Effector memory CD4-positive, alpha-beta T cell (primary cell): Measurements from ENCODE around the gene SLC22A23.

ENCODE experiments used
- DNase-seq, 3 donors: peaks; one replicate each; pipeline ENCODE4 v3.0.0-alpha.2; 2020
- H3K27ac ChIP-seq: 2 replicates; pipeline ENCODE4 v1.7.0; 2013; ENCODE audit warnings: mild to moderate bottlenecking, low read length, moderate library complexity; ENCODE audit not compliant: insufficient read depth, poor library complexity, severe bottlenecking
- H3K27me3 ChIP-seq: replicated peaks from 2 replicates; pipeline ENCODE4 v1.7.0; 2013; ENCODE audit warnings: mild to moderate bottlenecking, low read length; ENCODE audit not compliant: insufficient read depth, control insufficient read depth, poor library complexity, severe bottlenecking
- H3K36me3 ChIP-seq: 2 replicates; pipeline ENCODE4 v1.7.0; 2013; ENCODE audit warnings: mild to moderate bottlenecking, low read length, moderate library complexity; ENCODE audit not compliant: control insufficient read depth, insufficient read depth
- H3K4me1 ChIP-seq: 2 replicates; pipeline ENCODE4 v1.7.0; 2013; ENCODE audit warnings: low read length, mild to moderate bottlenecking; ENCODE audit not compliant: control insufficient read depth, insufficient read depth, poor library complexity, severe bottlenecking
- H3K4me3 ChIP-seq: 2 replicates; pipeline ENCODE4 v1.7.0; 2013; ENCODE audit warnings: low read length, low read depth, mild to moderate bottlenecking; ENCODE audit not compliant: insufficient read depth, poor library complexity, severe bottlenecking
- H3K9me3 ChIP-seq: 2 replicates; pipeline ENCODE4 v1.7.0; 2013; ENCODE audit warnings: mild to moderate bottlenecking, low read length, moderate library complexity; ENCODE audit not compliant: control insufficient read depth

The SLC22A23 gene

DNA sequence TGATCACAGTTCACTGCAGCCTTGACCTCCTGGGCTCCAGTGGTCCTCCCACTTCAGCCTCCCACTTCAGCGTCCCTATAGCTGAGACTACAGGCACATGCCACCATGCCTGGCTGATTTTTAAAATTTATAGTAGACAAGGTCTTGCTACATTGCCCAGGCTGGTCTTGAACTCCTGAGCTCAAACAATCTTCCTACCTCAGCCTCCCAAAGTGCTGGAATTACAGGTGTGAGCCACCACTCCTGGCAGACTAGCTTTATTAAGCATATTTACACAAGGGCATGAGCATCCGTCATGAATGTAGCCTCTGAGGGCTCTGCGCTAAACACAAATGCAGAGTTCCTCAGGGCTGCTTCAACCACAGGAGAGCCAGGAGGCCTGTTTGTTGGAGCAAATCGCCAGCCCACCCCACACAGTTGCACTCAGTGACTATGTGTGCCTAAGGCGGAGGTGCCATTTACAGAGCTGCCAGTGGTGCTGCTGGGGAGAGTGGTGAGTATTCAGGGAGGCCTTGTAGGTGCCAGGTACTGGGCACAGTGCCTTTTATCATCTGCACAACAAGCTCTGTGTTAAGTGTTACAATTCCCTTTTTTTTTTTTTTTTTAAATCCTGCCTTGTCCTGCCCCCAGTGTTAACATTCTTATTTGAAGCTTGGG lies 119.9 kb downstream of the SLC22A23 start:
- H3K27me3 ChIP-seq, result no peaks in the 10 kb centered on the region
- no peak for DNase-seq
- H3K4me3 ChIP-seq, result no peak overlapping the region
- no peak overlapping the region for H3K27ac ChIP-seq
- no peaks in the 10 kb centered on the region for H3K4me1 ChIP-seq
- H3K36me3 ChIP-seq, result no peaks in the 10 kb centered on the region
- H3K9me3 ChIP-seq, result no peaks in the 10 kb centered on the region

DNA sequence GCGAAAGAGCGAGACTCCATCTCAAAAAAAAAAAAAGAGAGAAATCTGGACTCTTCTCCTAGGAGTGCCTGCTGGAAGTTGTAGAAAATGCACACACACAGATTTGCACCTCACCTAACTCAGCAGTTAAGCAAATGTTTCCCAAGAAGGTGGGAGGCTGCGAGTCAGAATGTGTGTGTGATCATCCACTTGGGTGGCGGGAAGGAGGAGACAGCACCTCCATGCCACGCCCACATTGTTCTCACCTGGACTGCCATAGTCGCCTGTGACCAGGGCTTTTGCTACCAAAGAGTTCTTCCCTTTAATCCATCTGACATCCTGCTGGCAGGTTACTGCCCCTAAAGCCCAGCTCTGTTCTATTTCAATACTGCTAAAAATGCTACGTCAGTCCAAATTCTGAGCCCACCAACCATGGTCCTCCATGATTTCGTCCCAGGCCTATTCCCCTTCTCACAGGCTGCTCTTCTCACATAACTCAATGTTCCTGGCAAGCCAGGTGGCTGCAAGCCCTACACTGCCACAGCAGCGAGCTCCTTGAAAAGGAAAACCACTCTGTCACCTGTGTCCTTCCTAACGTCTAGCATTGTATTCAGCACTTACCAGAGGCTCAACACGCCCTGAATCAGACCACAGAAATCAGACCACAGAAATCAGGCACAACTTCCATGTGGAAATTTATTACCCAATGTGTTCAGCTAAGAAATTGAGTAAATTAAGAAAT lies 120.6 kb downstream of the SLC22A23 start:
- no peaks in the 10 kb centered on the region for H3K9me3 ChIP-seq
- no peak overlapping the region for H3K27ac ChIP-seq
- DNase-seq, result no peak
- no peaks in the 10 kb centered on the region for H3K27me3 ChIP-seq
- no peak overlapping the region for H3K4me3 ChIP-seq
- no peaks in the 10 kb centered on the region for H3K36me3 ChIP-seq
- H3K4me1 ChIP-seq, result no peaks in the 10 kb centered on the region

DNA sequence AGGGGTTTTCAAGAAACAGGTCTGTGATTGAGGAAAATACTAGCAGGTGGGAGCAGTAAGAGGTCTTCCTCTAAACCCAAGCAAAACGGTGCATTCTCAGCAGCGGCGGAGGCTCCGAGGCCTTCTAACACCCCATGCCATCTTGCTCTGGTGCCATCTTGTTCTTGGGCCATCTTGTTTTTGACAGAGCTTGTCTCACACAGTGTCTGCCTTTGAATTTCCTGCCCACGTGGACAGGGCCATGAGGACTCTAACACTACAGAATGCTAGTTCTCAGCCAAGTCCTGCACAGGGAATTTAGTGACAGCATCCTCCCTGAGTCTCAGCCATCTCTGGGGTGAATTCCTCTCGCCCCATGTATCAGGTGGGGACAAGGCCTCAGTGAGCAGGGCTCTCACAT lies 121.7 kb downstream of the SLC22A23 start:
- H3K9me3 ChIP-seq, result no peaks in the 10 kb centered on the region
- DNase-seq, result no peak
- H3K27ac ChIP-seq, result no peak overlapping the region
- H3K36me3 ChIP-seq, result no peaks in the 10 kb centered on the region
- H3K4me3 ChIP-seq, result no peak overlapping the region
- no peaks in the 10 kb centered on the region for H3K27me3 ChIP-seq
- H3K4me1 ChIP-seq, result no peaks in the 10 kb centered on the region

DNA sequence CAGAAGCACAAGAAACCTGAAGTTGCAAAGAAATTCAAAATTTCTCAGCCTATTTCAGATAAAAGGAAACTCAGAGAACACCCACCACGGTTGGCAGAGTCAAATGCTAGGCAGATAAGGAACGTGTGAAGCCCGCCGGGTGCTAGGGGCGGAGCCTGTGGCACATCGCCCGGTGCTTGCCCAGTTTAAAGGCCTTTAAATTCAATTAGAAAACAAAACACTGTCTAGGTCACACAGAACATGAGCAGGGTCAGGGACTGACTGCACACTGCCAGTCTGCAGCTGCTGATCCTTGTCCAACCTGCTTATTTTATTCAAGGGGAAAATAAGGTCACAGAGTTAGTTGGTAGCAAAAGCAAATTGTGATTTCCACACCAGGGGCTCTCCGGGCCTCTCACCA lies 122.3 kb downstream of the SLC22A23 start:
- Histone ChIP-seq H3K9me3 (no peaks in the 10 kb centered on the region), H3K27me3 (no peaks in the 10 kb centered on the region), H3K27ac (no peak overlapping the region), H3K36me3 (no peaks in the 10 kb centered on the region), H3K4me1 (no peaks in the 10 kb centered on the region), H3K4me3 (no peak overlapping the region)
- DNase-seq, result no peak

DNA sequence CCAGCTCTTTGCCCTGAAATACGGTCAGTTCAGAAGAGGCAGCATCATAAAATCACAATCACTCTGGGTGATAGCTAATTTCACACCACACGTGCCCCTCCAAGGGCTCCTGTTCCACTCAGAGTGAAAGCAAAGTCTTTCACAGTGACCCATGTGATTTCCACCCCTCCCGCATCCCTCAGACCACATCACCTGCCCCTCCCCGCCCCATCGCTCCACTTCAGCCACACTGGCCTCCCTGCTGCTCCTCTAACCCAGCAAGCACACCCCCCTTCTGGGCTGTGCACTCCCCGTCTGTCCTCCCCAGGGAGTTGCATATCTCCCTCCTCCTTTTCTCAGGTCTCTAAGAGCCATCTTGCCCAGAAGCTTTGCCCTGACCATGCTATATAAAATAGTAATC lies 123.6 kb downstream of the SLC22A23 start:
- H3K27ac ChIP-seq, result no peak overlapping the region
- H3K4me1 ChIP-seq, result no peaks in the 10 kb centered on the region
- no peaks in the 10 kb centered on the region for H3K36me3 ChIP-seq
- no peaks in the 10 kb centered on the region for H3K9me3 ChIP-seq
- no peak overlapping the region for H3K4me3 ChIP-seq
- H3K27me3 ChIP-seq, result no peaks in the 10 kb centered on the region
- DNase-seq, result no peak

DNA sequence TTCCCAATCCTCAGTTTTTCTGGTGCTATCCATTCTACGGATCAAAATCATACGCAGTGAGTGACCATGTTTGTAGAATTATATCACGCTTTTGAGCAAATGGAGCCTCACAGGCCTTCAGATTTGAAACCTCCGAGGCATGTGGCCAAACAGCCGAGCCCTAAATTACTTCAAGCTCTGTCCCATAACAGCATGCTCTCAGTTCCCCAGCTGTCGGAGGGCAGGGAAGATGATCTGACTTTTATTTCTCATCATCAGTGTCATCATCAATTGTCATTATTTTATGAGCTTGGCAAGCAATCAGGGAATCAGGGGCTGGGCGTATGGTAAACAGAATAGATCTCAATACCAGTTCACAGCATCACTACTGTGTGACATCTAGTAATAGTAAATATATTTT lies 124.9 kb downstream of the SLC22A23 start:
- DNase-seq, result no peak
- Histone ChIP-seq H3K36me3 (no peaks in the 10 kb centered on the region), H3K27ac (no peak overlapping the region), H3K4me3 (no peak overlapping the region), H3K4me1 (no peaks in the 10 kb centered on the region), H3K27me3 (no peaks in the 10 kb centered on the region), H3K9me3 (no peaks in the 10 kb centered on the region)

DNA sequence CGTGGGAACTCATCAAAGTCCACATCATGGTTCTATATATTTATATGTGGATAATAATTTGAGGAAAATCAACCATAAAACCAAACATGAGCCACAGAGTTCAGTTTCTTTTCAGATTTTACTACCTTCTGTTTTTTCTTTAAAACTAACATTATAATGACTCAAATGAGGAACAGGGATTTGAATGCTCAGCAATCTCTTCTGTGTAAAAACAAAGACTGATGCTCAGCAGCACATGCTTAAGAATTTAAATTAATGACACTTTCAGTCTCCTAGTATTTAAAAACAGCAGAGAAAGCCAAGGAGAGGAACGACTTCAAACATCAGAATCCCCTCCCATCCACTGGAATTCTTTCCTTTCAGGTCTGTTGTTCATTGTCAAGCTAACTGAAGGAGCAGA lies 125.4 kb downstream of the SLC22A23 start:
- Histone ChIP-seq H3K27ac (no peak overlapping the region), H3K4me1 (no peaks in the 10 kb centered on the region), H3K27me3 (no peaks in the 10 kb centered on the region), H3K36me3 (no peaks in the 10 kb centered on the region), H3K9me3 (no peaks in the 10 kb centered on the region), H3K4me3 (no peak overlapping the region)
- DNase-seq, result no peak

DNA sequence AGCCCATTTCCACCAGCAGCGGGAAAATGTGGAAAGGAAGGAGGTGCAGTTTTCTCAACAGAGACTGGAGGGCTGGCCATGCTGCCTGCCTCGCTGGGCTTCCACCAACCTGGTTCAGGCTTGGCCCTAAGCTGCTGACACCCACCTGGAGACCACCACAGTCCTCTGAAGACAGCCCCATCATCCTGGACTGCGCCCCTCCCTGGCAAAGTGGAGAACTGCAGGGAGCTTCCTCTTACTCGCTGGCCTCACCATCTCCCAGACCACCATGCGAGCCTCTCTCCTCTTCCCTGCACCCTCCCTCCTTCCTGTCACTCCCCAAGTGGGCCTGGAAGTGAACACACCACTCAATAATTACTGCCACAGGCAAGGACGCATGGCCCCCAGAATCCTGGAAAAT lies 126.7 kb downstream of the SLC22A23 start:
- no peaks in the 10 kb centered on the region for H3K9me3 ChIP-seq
- no peak overlapping the region for H3K4me3 ChIP-seq
- no peaks in the 10 kb centered on the region for H3K4me1 ChIP-seq
- no peak for DNase-seq
- H3K36me3 ChIP-seq, result no peaks in the 10 kb centered on the region
- no peak overlapping the region for H3K27ac ChIP-seq
- H3K27me3 ChIP-seq, result no peaks in the 10 kb centered on the region

DNA sequence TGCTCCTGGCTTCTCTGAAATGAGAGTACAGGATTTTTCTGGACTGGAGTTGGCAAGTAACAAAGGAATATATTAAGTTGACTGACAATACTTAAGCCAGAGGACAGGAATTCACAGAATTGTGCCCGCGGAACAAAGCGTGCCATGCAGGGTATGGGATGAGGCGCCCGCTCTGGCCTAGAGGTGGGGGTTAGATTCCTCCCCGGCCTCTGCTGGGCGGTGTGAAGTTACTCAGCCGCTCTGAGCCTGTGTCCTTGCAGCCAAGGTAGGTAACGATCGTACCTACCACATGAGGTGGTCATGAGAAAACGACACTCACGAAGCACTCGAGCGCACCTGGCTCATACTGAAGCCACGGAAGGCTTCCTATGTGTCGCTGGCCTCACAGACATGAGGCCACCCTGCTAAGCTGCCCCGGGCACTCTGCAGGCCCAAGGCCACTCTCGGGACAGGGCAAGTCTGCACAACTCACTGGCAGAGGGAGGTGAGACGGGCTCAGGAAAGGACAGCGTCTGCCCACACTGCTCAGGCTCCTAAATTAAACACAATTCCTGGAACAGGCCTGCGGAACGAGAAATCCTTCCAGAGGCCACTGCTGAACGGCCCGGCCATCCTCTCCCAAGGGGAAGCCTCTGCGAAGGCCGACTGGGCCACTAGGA lies 127.3 kb downstream of the SLC22A23 start:
- Histone ChIP-seq H3K27ac (no peak overlapping the region), H3K4me3 (no peak overlapping the region), H3K4me1 (no peaks in the 10 kb centered on the region), H3K36me3 (no peaks in the 10 kb centered on the region), H3K9me3 (no peaks in the 10 kb centered on the region), H3K27me3 (no peaks in the 10 kb centered on the region)
- no peak for DNase-seq

DNA sequence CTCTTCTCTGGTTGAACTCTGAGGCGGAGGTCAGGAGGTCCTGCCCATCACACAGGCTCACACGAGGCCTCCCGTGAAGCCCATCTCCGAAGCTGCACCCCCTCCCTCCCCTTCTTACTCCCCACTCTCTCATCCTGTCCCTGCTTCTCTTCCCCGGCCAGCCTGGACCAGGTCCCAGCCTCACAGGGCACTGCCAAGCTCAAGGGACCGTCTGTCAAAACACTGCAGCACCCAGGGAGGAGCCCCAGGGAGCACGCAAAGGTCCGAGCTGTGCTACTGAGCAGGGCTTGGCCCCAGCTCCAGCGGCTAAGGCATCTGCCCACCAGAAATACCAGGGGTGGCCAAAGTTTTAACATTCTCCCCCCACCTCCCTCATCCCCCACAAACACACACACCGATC lies 128.1 kb downstream of the SLC22A23 start:
- no peaks in the 10 kb centered on the region for H3K4me1 ChIP-seq

More for the DNA sequence above, 128.1 kb downstream of the SLC22A23 start:
- H3K4me3 ChIP-seq, result no peak overlapping the region
- no peaks in the 10 kb centered on the region for H3K27me3 ChIP-seq
- H3K27ac ChIP-seq, result no peak overlapping the region
- no peak for DNase-seq
- H3K9me3 ChIP-seq, result no peaks in the 10 kb centered on the region
- no peaks in the 10 kb centered on the region for H3K36me3 ChIP-seq
